ENCODE results near the gene SNORC. TPM values are rescaled to one million over a fixed set of nuclear protein-coding genes. Genes with fewer than 3 reads are reported as not detected.

Gene SNORC
- polyA plus RNA-seq, 1 of the 3 experiments (the other 2 are of a cell fraction) = 1.2 TPM

- TF ChIP-seq ZBTB33 (IDR thresholded peaks at IDR 0.05; ENCODE audit: borderline replicate concordance, low read depth) (no peak), USF2 (IDR thresholded peaks at IDR 0.05; ENCODE audit: borderline replicate concordance, low read depth, low read length) (no peak), MXI1 (IDR thresholded peaks at IDR 0.05; ENCODE audit: low read depth, low read length) (no peak), EP300 (IDR thresholded peaks at IDR 0.05; ENCODE audit: borderline replicate concordance in 1 of 2, low read depth in 1 of 2, low read length in 1 of 2) (no peak), GATA2 (CRISPR knock-in tag; IDR thresholded peaks at IDR 0.05) (no peak)
- Histone ChIP-seq H3K9me3 (no peaks in the 10 kb centered on the region), H3K4me2 (no peak overlapping the region), H3K4me1 (ENCODE audit: control insufficient read depth in 1 of 2, insufficient read depth in 2 of 2, low read depth in 1 of 2, low read length in 1 of 2) (no peaks in the 10 kb centered on the region), H3K27me3 (ENCODE audit: insufficient read depth) (no peaks in the 10 kb centered on the region), H3K79me2 (ENCODE audit: insufficient read depth) (no peaks in the 10 kb centered on the region), H3K36me3 (replicated peaks in 1 of 2; ENCODE audit: control insufficient read depth in 1 of 2, insufficient read depth in 2 of 2, low read length in 1 of 2) (no peaks in the 10 kb centered on the region), H3K9ac (no peak overlapping the region), H4K20me1 (ENCODE audit: insufficient read depth) (no peaks in the 10 kb centered on the region), H3K27ac (ENCODE audit: low read depth in 2 of 2, low read length in 1 of 2) (no peak overlapping the region), H3K9me2 (no peaks in the 10 kb centered on the region), H3F3A (replicated peaks; ENCODE audit: insufficient read depth) (no peaks in the 10 kb centered on the region), H2AFZ (ENCODE audit: low read depth) (no peak overlapping the region), H3K4me3 (ENCODE audit: low read depth in 2 of 2, low read length in 1 of 2) (no peak overlapping the region)
- CTCF ChIA-PET = interaction anchor here (0.7 to 1.0 kb wide), 2 partner anchors 9 to 11 kb away, joined by 3 read pairs; no protein-coding TSS in a partner anchor
- no peak for DNase-seq
- WGBS (ENCODE audit: low lambda C conversion rate) = 100% methylated on average over 6 of the region's 20 CpGs
- POLR2A ChIA-PET = no interaction called here
Measured at GRCh38 chr2:232882505-232883115, 12.5 kb downstream of the SNORC start.

GRCh38 chr2:232883116-232883721, 13.2 kb downstream of the SNORC start:
- H4K20me1 ChIP-seq (ENCODE audit: insufficient read depth) = no peaks in the 10 kb centered on the region
- H3K36me3 ChIP-seq (replicated peaks in 1 of 2; ENCODE audit: control insufficient read depth in 1 of 2, insufficient read depth in 2 of 2, low read length in 1 of 2) = no peaks in the 10 kb centered on the region
- H3K4me3 ChIP-seq (ENCODE audit: low read depth in 2 of 2, low read length in 1 of 2) = no peak overlapping the region
- no peak for DNase-seq
- TF ChIP-seq MAX (IDR thresholded peaks at IDR 0.05; ENCODE audit: low read depth) (no peak), REST (IDR thresholded peaks at IDR 0.05; ENCODE audit: low read depth, low read length) (no peak), NRF1 (IDR thresholded peaks at IDR 0.05; ENCODE audit: low read depth, low read length) (no peak), MXI1 (IDR thresholded peaks at IDR 0.05; ENCODE audit: low read depth, low read length) (no peak), POLR2AphosphoS5 (IDR thresholded peaks at IDR 0.05; ENCODE audit: low read depth, low read length) (no peak), FOXM1 (IDR thresholded peaks at IDR 0.05; ENCODE audit: low read depth) (no peak), TAF1 (IDR thresholded peaks at IDR 0.05; ENCODE audit: borderline replicate concordance, low read depth, low read length) (no peak), CTCF (IDR thresholded peaks at IDR 0.05) (no peak)
- no peaks in the 10 kb centered on the region for H3K27me3 ChIP-seq (ENCODE audit: insufficient read depth)
- no peak overlapping the region for H3K27ac ChIP-seq (ENCODE audit: low read depth in 2 of 2, low read length in 1 of 2)
- H3F3A ChIP-seq (replicated peaks; ENCODE audit: insufficient read depth) = no peaks in the 10 kb centered on the region
- no peaks in the 10 kb centered on the region for H3K79me2 ChIP-seq (ENCODE audit: insufficient read depth)
- ChIA-PET CTCF (interaction anchor here (1.0 kb wide), 1 partner anchor 12 kb away, joined by 3 read pairs; no protein-coding TSS in a partner anchor), POLR2A (no interaction called here)
- no peak overlapping the region for H3K4me2 ChIP-seq
- H3K9me3 ChIP-seq = no peaks in the 10 kb centered on the region
- 94% methylated on average over 25 of the region's 29 CpGs for WGBS (ENCODE audit: low lambda C conversion rate)
- no peak overlapping the region for H2AFZ ChIP-seq (ENCODE audit: low read depth)
- no peaks in the 10 kb centered on the region for H3K9me2 ChIP-seq
- H3K4me1 ChIP-seq (ENCODE audit: control insufficient read depth in 1 of 2, insufficient read depth in 2 of 2, low read depth in 1 of 2, low read length in 1 of 2) = no peaks in the 10 kb centered on the region
- H3K9ac ChIP-seq = no peak overlapping the region
